ENCODE results near the gene MTRFR.

- no peak for TF ChIP-seq CTCF (conservative IDR thresholded peaks at IDR 0.05)
- no peak for TF ChIP-seq ZFX (IDR thresholded peaks at IDR 0.05)
These were observed 5.7 kb downstream of the MTRFR start for GRCh38 chr12:123238961-123239360.
